A549 (cell line): ENCODE results near the gene RYR1.

Source experiments
- CEBPB ChIP-seq, 2 experiments: fragments of >200 bp in 1 of 2; sonication (Bioruptor Twin) in 1 of 2; formaldehyde crosslinking in 1 of 2; IDR thresholded peaks; 2 replicates each; pipeline ENCODE4 v1.6.1; 2012 to 2016
- HOXA7 ChIP-seq: fragments of 250-450 bp; sonication (Bioruptor Pico); IDR thresholded peaks from 2 replicates; pipeline ENCODE4 v1.5.0; 2020; ENCODE audit warnings: mild to moderate bottlenecking, moderate library complexity
- MAFK ChIP-seq: fragments of 450-650 bp; IDR thresholded peaks from 2 replicates; pipeline ENCODE4 v1.6.1; 2014; ENCODE audit not compliant: partially characterized antibody
- MAZ ChIP-seq: fragments of 150-350 bp; IDR thresholded peaks from 2 replicates; pipeline ENCODE4 v1.6.1; 2014; ENCODE audit warnings: antibody characterized with exemption, low read depth, low read length, borderline replicate concordance
- PHF8 ChIP-seq: fragments of 200-600 bp; sonication (generic); IDR thresholded peaks from 2 replicates; pipeline ENCODE4 v1.6.1; 2016; ENCODE audit warnings: low read depth, mild to moderate bottlenecking, antibody characterized with exemption, moderate library complexity, borderline replicate concordance
- POLR2A ChIP-seq: IDR thresholded peaks from 2 replicates; pipeline ENCODE4 v1.6.1; 2012; ENCODE audit warnings: mild to moderate bottlenecking, low read length
- RAD21 ChIP-seq, 2 experiments: fragments of >200 bp in 1 of 2; sonication (Bioruptor Twin) in 1 of 2; formaldehyde crosslinking in 1 of 2; IDR thresholded peaks in 1 of 2; conservative IDR thresholded peaks in 1 of 2; 2 replicates in 1 of 2; 3 replicates in 1 of 2; pipeline ENCODE4 v1.6.1; 2012 to 2018; ENCODE audit warnings: inconsistent platforms in 1 of 2
- RCOR1 ChIP-seq: fragments of 150-350 bp; IDR thresholded peaks from 2 replicates; pipeline ENCODE4 v1.6.1; 2014; ENCODE audit warnings: antibody characterized with exemption, low read length, low read depth
- SMC3 ChIP-seq: fragments of >200 bp; sonication (Bioruptor Twin); formaldehyde crosslinking; IDR thresholded peaks from 3 replicates; pipeline ENCODE4 v1.6.1; 2018; ENCODE audit warnings: inconsistent platforms
- ZC3H11A ChIP-seq: fragments of 450-650 bp; IDR thresholded peaks from 2 replicates; pipeline ENCODE4 v1.6.1; 2014; ENCODE audit warnings: antibody characterized with exemption, mild to moderate bottlenecking
- TF ChIP-seq, protein P1 (sequence below): fragments of >200 bp; sonication (Bioruptor Twin); formaldehyde crosslinking; IDR thresholded peaks from 3 replicates; pipeline ENCODE4 v1.5.1; 2016
- TF ChIP-seq, protein P2 (sequence below): IDR thresholded peaks from 2 replicates; pipeline ENCODE4 v1.6.1; 2012
- TF ChIP-seq, protein P3 (sequence below): IDR thresholded peaks from 2 replicates; pipeline ENCODE4 v1.6.1; 2012

DNA sequence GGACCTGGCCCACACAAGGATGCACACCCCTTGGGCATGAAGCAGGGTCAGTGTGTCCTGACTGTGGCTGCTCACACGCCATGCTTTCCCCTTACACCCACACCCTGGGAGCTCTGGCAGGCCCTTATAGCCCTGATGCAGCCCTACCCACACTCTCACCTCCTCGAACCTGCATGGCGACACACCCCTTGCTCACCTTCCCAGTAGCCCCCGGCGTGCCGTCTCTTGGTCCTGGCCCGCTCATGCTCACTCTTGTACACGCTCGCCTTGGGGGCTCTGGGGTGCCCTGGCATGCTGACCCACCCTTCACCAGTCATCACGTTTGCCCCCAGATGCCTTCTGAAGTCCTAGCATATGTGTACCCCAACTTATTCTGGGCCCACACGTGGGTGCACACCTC is 128.2 kb downstream of the RYR1 start:
- TF ChIP-seq ZC3H11A (no peak), RCOR1 (no peak), HOXA7 (CRISPR knock-in tag) (no peak), RAD21 (conservative IDR thresholded peaks at IDR 0.05 in 1 of 2, IDR thresholded peaks at IDR 0.05 in 1 of 2) (no peak), PHF8 (no peak), CEBPB (IDR thresholded peaks at IDR 0.05) (no peak), MAFK (no peak), MAZ (no peak), SMC3 (no peak), POLR2A (no peak)
- TF ChIP-seq, protein P1, sequence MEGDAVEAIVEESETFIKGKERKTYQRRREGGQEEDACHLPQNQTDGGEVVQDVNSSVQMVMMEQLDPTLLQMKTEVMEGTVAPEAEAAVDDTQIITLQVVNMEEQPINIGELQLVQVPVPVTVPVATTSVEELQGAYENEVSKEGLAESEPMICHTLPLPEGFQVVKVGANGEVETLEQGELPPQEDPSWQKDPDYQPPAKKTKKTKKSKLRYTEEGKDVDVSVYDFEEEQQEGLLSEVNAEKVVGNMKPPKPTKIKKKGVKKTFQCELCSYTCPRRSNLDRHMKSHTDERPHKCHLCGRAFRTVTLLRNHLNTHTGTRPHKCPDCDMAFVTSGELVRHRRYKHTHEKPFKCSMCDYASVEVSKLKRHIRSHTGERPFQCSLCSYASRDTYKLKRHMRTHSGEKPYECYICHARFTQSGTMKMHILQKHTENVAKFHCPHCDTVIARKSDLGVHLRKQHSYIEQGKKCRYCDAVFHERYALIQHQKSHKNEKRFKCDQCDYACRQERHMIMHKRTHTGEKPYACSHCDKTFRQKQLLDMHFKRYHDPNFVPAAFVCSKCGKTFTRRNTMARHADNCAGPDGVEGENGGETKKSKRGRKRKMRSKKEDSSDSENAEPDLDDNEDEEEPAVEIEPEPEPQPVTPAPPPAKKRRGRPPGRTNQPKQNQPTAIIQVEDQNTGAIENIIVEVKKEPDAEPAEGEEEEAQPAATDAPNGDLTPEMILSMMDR = no peak
- TF ChIP-seq, protein P2, sequence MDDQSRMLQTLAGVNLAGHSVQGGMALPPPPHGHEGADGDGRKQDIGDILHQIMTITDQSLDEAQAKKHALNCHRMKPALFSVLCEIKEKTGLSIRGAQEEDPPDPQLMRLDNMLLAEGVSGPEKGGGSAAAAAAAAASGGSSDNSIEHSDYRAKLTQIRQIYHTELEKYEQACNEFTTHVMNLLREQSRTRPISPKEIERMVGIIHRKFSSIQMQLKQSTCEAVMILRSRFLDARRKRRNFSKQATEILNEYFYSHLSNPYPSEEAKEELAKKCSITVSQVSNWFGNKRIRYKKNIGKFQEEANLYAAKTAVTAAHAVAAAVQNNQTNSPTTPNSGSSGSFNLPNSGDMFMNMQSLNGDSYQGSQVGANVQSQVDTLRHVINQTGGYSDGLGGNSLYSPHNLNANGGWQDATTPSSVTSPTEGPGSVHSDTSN = no peak
- TF ChIP-seq, protein P3, sequence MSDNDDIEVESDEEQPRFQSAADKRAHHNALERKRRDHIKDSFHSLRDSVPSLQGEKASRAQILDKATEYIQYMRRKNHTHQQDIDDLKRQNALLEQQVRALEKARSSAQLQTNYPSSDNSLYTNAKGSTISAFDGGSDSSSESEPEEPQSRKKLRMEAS = no peak
